ENCODE measurements around the gene CAPS2.

CAPS2 gene

GRCh38 chr12:75305412-75306332, 24.5 kb downstream of the CAPS2 start:
- Histone ChIP-seq H3K9me3 (ENCODE audit: control insufficient read depth, insufficient read depth, low read length) (no peaks in the 10 kb centered on the region), H3K27ac (ENCODE audit: low read depth, low read length) (no peak overlapping the region), H3K27me3 (ENCODE audit: control insufficient read depth, insufficient read depth, low read length) (no peaks in the 10 kb centered on the region), H3K36me3 (ENCODE audit: control insufficient read depth, insufficient read depth, low read length) (no peaks in the 10 kb centered on the region), H3K9ac (ENCODE audit: low read depth, low read length) (no peak overlapping the region), H3K4me1 (ENCODE audit: control insufficient read depth, insufficient read depth, low read length) (no peaks in the 10 kb centered on the region), H3K4me3 (ENCODE audit: low read depth, low read length) (no peak overlapping the region)

DNA sequence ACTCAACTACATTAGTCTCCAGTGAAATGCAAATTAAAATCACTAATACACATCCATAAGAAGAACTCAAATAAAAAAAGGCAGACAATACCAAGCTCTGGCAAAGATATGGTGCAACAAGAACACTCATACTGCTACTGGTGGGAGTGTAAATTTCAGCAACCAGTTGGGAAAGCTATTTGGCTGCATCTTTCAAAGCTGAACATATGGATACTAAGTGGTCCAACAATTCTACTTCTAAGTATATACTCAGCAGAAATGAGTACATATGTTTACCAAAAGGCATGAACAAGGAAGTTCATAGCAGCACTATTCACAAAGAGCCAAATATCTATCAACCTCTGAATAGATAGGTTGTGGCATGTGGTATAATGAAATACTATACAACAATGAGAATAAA, 27.3 kb downstream of the CAPS2 start:
- H3K4me1 ChIP-seq (ENCODE audit: control insufficient read depth, insufficient read depth, low read length), result no peaks in the 10 kb centered on the region
- H3K27ac ChIP-seq (ENCODE audit: low read depth, low read length), result no peak overlapping the region
- no peaks in the 10 kb centered on the region for H3K36me3 ChIP-seq (ENCODE audit: control insufficient read depth, insufficient read depth, low read length)
- no peaks in the 10 kb centered on the region for H3K9me3 ChIP-seq (ENCODE audit: control insufficient read depth, insufficient read depth, low read length)
- H3K9ac ChIP-seq (ENCODE audit: low read depth, low read length), result no peak overlapping the region
- H3K4me3 ChIP-seq (ENCODE audit: low read depth, low read length), result no peak overlapping the region
- H3K27me3 ChIP-seq (ENCODE audit: control insufficient read depth, insufficient read depth, low read length), result no peaks in the 10 kb centered on the region

DNA sequence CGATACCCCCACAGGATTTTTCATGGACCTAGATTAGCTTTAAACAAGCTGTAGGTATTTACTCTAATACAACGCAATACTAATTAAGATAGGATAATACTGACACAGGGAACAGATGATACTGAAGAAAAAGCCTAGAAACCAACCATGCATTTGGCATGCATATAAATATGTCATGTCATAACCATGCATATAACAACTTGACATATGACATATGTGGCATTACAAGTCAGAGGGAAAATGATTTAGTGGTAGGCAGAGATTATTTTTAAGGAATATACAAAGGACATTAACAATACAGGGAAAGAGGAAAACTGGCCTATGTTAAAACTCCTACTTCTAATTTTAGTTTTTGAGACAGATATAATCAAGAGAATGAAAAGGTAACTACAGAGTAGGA, 27.9 kb downstream of the CAPS2 start:
- Histone ChIP-seq H3K9ac (ENCODE audit: low read depth, low read length) (no peak overlapping the region), H3K9me3 (ENCODE audit: control insufficient read depth, insufficient read depth, low read length) (no peaks in the 10 kb centered on the region)

DNA sequence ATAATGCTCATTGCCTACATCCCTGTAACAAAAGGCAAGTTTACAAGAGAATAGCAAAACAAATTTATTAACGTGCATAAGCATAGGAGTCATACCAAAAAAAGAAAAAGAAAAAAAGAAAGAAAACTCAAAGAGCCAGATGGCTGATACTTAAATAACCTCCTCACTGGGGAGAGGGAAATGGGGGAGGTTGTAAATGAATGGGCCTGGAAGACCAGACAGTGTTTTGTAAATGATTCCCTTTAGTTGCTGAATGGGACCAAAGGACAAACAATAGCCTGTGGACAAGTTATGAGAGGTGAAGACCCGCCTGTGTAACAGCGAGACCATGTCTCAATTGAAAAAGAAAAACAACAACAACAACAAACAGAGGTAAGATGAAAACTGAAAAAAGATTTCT, 35.3 kb downstream of the CAPS2 start:
- H3K9me3 ChIP-seq (ENCODE audit: control insufficient read depth, insufficient read depth, low read length), result no peaks in the 10 kb centered on the region
- H3K36me3 ChIP-seq (ENCODE audit: control insufficient read depth, insufficient read depth, low read length), result no peaks in the 10 kb centered on the region
- H3K4me3 ChIP-seq (ENCODE audit: low read depth, low read length), result no peak overlapping the region
- H3K27ac ChIP-seq (ENCODE audit: low read depth, low read length), result no peak overlapping the region
- no peak overlapping the region for H3K9ac ChIP-seq (ENCODE audit: low read depth, low read length)
- H3K4me1 ChIP-seq (ENCODE audit: control insufficient read depth, insufficient read depth, low read length), result peaks cover 14% of the 10 kb centered on the region
- H3K27me3 ChIP-seq (ENCODE audit: control insufficient read depth, insufficient read depth, low read length), result no peaks in the 10 kb centered on the region

More for the DNA sequence above, 27.9 kb downstream of the CAPS2 start:
- no peaks in the 10 kb centered on the region for H3K36me3 ChIP-seq (ENCODE audit: control insufficient read depth, insufficient read depth, low read length)
- H3K27me3 ChIP-seq (ENCODE audit: control insufficient read depth, insufficient read depth, low read length), result no peaks in the 10 kb centered on the region
- no peak overlapping the region for H3K4me3 ChIP-seq (ENCODE audit: low read depth, low read length)
- H3K4me1 ChIP-seq (ENCODE audit: control insufficient read depth, insufficient read depth, low read length), result no peaks in the 10 kb centered on the region
- H3K27ac ChIP-seq (ENCODE audit: low read depth, low read length), result no peak overlapping the region

- H3K9ac ChIP-seq (ENCODE audit: low read depth, low read length), result no peak overlapping the region
- peaks cover 14% of the 10 kb centered on the region for H3K4me1 ChIP-seq (ENCODE audit: control insufficient read depth, insufficient read depth, low read length)
- H3K9me3 ChIP-seq (ENCODE audit: control insufficient read depth, insufficient read depth, low read length), result no peaks in the 10 kb centered on the region
- H3K36me3 ChIP-seq (ENCODE audit: control insufficient read depth, insufficient read depth, low read length), result no peaks in the 10 kb centered on the region
- H3K4me3 ChIP-seq (ENCODE audit: low read depth, low read length), result no peak overlapping the region
- H3K27me3 ChIP-seq (ENCODE audit: control insufficient read depth, insufficient read depth, low read length), result no peaks in the 10 kb centered on the region
- no peak overlapping the region for H3K27ac ChIP-seq (ENCODE audit: low read depth, low read length)
Observed at GRCh38 chr12:75294336-75294735, 35.8 kb downstream of the CAPS2 start.

DNA sequence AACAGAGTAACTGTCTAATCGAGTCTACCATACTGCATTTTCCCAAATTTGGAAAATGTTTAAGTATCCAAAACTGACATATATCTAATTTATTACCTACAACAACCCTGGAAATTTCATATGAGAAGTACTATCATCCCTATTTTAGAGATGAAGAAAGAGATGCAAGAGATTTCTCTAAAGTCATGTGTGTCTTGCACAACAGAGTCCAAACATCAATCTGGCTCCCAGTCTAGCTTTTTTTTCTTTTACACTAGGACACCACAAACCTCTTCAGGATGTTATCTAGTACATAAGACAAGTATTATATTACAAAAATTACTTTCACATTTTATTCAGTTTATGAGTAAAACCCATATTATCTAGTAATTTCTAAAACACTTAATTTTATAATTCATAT, 39.1 kb downstream of the CAPS2 start:
- Histone ChIP-seq H3K9ac (ENCODE audit: low read depth, low read length) (no peak overlapping the region), H3K4me3 (ENCODE audit: low read depth, low read length) (no peak overlapping the region), H3K9me3 (ENCODE audit: control insufficient read depth, insufficient read depth, low read length) (no peaks in the 10 kb centered on the region), H3K36me3 (ENCODE audit: control insufficient read depth, insufficient read depth, low read length) (no peaks in the 10 kb centered on the region), H3K27ac (ENCODE audit: low read depth, low read length) (no peak overlapping the region), H3K27me3 (ENCODE audit: control insufficient read depth, insufficient read depth, low read length) (no peaks in the 10 kb centered on the region), H3K4me1 (ENCODE audit: control insufficient read depth, insufficient read depth, low read length) (peaks cover 14% of the 10 kb centered on the region)

- Histone ChIP-seq H3K9me3 (ENCODE audit: control insufficient read depth, insufficient read depth, low read length) (no peaks in the 10 kb centered on the region), H3K36me3 (ENCODE audit: control insufficient read depth, insufficient read depth, low read length) (no peaks in the 10 kb centered on the region), H3K9ac (ENCODE audit: low read depth, low read length) (no peak overlapping the region), H3K4me3 (ENCODE audit: low read depth, low read length) (no peak overlapping the region), H3K27ac (ENCODE audit: low read depth, low read length) (no peak overlapping the region), H3K4me1 (ENCODE audit: control insufficient read depth, insufficient read depth, low read length) (peaks cover 6% of the 10 kb centered on the region), H3K27me3 (ENCODE audit: control insufficient read depth, insufficient read depth, low read length) (no peaks in the 10 kb centered on the region)
Observed at GRCh38 chr12:75289753-75290152, 40.4 kb downstream of the CAPS2 start.

DNA sequence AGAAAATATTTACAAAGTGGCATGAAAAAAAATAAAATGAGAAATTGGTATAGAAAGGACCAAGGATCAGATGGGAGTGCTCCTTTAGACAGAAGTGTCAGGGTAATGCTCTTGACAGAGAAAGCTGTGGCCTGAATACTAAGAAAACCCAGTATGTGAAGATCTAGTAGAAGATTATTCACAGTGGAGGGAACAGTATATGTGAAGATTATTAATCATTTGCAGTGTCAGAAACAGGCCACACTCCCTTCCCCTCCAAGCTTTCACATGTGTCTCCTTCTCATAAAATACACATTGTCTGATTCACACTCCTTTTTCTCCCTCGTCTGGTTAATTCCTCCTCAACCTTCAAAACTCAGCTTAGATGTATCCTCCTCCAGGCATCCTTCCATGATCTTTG, 41.3 kb downstream of the CAPS2 start:
- H3K27ac ChIP-seq (ENCODE audit: low read depth, low read length), result no peak overlapping the region
- H3K4me1 ChIP-seq (ENCODE audit: control insufficient read depth, insufficient read depth, low read length), result no peaks in the 10 kb centered on the region; the same call in 1 of the 2 replicates
- H3K27me3 ChIP-seq (ENCODE audit: control insufficient read depth, insufficient read depth, low read length), result no peaks in the 10 kb centered on the region
- H3K9me3 ChIP-seq (ENCODE audit: control insufficient read depth, insufficient read depth, low read length), result no peaks in the 10 kb centered on the region
- no peaks in the 10 kb centered on the region for H3K36me3 ChIP-seq (ENCODE audit: control insufficient read depth, insufficient read depth, low read length)
- H3K9ac ChIP-seq (ENCODE audit: low read depth, low read length), result no peak overlapping the region
- H3K4me3 ChIP-seq (ENCODE audit: low read depth, low read length), result no peak overlapping the region

GRCh38 chr12:75275702-75276101, 54.4 kb downstream of the CAPS2 start:
- Histone ChIP-seq H3K36me3 (ENCODE audit: control insufficient read depth, insufficient read depth, low read length) (no peaks in the 10 kb centered on the region), H3K4me1 (ENCODE audit: control insufficient read depth, insufficient read depth, low read length) (no peaks in the 10 kb centered on the region), H3K9ac (ENCODE audit: low read depth, low read length) (no peak overlapping the region), H3K9me3 (ENCODE audit: control insufficient read depth, insufficient read depth, low read length) (no peaks in the 10 kb centered on the region), H3K27ac (ENCODE audit: low read depth, low read length) (no peak overlapping the region), H3K27me3 (ENCODE audit: control insufficient read depth, insufficient read depth, low read length) (no peaks in the 10 kb centered on the region), H3K4me3 (ENCODE audit: low read depth, low read length) (no peak overlapping the region)

GRCh38 chr12:75271576-75271975, 58.5 kb downstream of the CAPS2 start:
- Histone ChIP-seq H3K36me3 (ENCODE audit: control insufficient read depth, insufficient read depth, low read length) (no peaks in the 10 kb centered on the region), H3K9ac (ENCODE audit: low read depth, low read length) (no peak overlapping the region), H3K4me3 (ENCODE audit: low read depth, low read length) (no peak overlapping the region), H3K4me1 (ENCODE audit: control insufficient read depth, insufficient read depth, low read length) (no peaks in the 10 kb centered on the region), H3K27me3 (ENCODE audit: control insufficient read depth, insufficient read depth, low read length) (no peaks in the 10 kb centered on the region), H3K27ac (ENCODE audit: low read depth, low read length) (no peak overlapping the region), H3K9me3 (ENCODE audit: control insufficient read depth, insufficient read depth, low read length) (no peaks in the 10 kb centered on the region)

DNA sequence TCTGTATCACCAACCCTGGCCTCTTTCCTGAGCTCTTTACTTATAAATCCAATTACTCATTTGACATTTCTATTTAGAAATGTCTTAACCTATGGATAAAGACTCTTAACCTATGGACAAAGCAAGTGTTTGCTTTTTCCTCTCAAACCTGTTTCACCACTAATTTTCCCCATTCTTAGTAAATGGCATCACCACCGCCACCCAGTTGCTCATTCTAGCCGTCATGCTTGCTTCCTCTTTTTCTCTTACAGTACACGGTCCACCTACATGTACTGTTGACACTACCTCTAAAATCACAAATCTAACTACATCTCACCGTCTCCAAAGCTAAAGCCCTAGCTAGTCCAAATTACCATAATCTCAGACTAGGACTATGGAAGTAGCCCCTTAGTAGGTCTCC, 60.0 kb downstream of the CAPS2 start:
- H3K27me3 ChIP-seq (ENCODE audit: control insufficient read depth, insufficient read depth, low read length), result no peaks in the 10 kb centered on the region
- no peaks in the 10 kb centered on the region for H3K4me1 ChIP-seq (ENCODE audit: control insufficient read depth, insufficient read depth, low read length)
- H3K36me3 ChIP-seq (ENCODE audit: control insufficient read depth, insufficient read depth, low read length), result no peaks in the 10 kb centered on the region
- H3K27ac ChIP-seq (ENCODE audit: low read depth, low read length), result no peak overlapping the region
- H3K9me3 ChIP-seq (ENCODE audit: control insufficient read depth, insufficient read depth, low read length), result peaks cover 4% of the 10 kb centered on the region; the same call in 1 of the 2 replicates
- H3K9ac ChIP-seq (ENCODE audit: low read depth, low read length), result no peak overlapping the region
- H3K4me3 ChIP-seq (ENCODE audit: low read depth, low read length), result no peak overlapping the region

Measured in HUES48 (cell line).